H9 (cell line): ENCODE measurements around the gene MTA1. TPM values are rescaled to one million over a fixed set of nuclear protein-coding genes. Genes with fewer than 3 reads are reported as not detected.

Experiments used
- DNase-seq: peaks from one replicate; pipeline ENCODE4 v3.0.0-alpha.2; 2017
- H2AFZ ChIP-seq: one replicate; pipeline ENCODE4 v1.6.1; 2013; ENCODE audit warnings: mild to moderate bottlenecking, low read length, control low read depth, moderate library complexity
- H2AK5ac ChIP-seq: 2 replicates; pipeline ENCODE4 v1.6.1; 2013; ENCODE audit warnings: low read length, control low read depth, mixed read lengths; ENCODE audit not compliant: insufficient read length
- H2BK120ac ChIP-seq: one replicate; pipeline ENCODE4 v1.6.1; 2013; ENCODE audit warnings: low read depth, mild to moderate bottlenecking, low read length, control low read depth, inconsistent platforms; ENCODE audit not compliant: poor library complexity, severe bottlenecking
- H2BK12ac ChIP-seq: 2 replicates; pipeline ENCODE4 v1.6.1; 2013; ENCODE audit warnings: low read length, control low read depth, mixed read lengths, low read depth; ENCODE audit not compliant: insufficient read length
- H2BK15ac ChIP-seq: 2 replicates; pipeline ENCODE4 v1.6.1; 2013; ENCODE audit warnings: low read depth, low read length, control low read depth
- H2BK20ac ChIP-seq: one replicate; pipeline ENCODE4 v1.6.1; 2013; ENCODE audit warnings: low read depth, mild to moderate bottlenecking, low read length, control low read depth, inconsistent platforms; ENCODE audit not compliant: poor library complexity, severe bottlenecking
- H2BK5ac ChIP-seq: 2 replicates; pipeline ENCODE4 v1.6.1; 2013; ENCODE audit warnings: low read length, control low read depth, mixed read lengths; ENCODE audit not compliant: insufficient read length
- H3K14ac ChIP-seq: 2 replicates; pipeline ENCODE4 v1.6.1; 2013; ENCODE audit warnings: low read length, control low read depth; ENCODE audit not compliant: insufficient read depth
- H3K18ac ChIP-seq: 2 replicates; pipeline ENCODE4 v1.6.1; 2013; ENCODE audit warnings: low read depth, mild to moderate bottlenecking, mixed read lengths, low read length, control low read depth; ENCODE audit not compliant: insufficient read length
- H3K23ac ChIP-seq: 2 replicates; pipeline ENCODE4 v1.6.1; 2013; ENCODE audit warnings: low read length, control low read depth, mixed read lengths, low read depth; ENCODE audit not compliant: insufficient read length
- H3K23me2 ChIP-seq: 2 replicates; pipeline ENCODE4 v1.6.1; 2013; ENCODE audit warnings: low read depth, mild to moderate bottlenecking, mixed read lengths, low read length, control low read depth; ENCODE audit not compliant: insufficient read length, poor library complexity, severe bottlenecking
- H3K27ac ChIP-seq: 2 replicates; pipeline ENCODE4 v1.5.1; 2013; ENCODE audit warnings: low read length, control low read depth, mixed read lengths, low read depth; ENCODE audit not compliant: insufficient read length
- H3K27me3 ChIP-seq: 2 replicates; pipeline ENCODE4 v1.6.1; 2013; ENCODE audit warnings: low read length, control low read depth, inconsistent platforms; ENCODE audit not compliant: insufficient read depth
- H3K4ac ChIP-seq: 2 replicates; pipeline ENCODE4 v1.6.1; 2013; ENCODE audit warnings: low read depth, mild to moderate bottlenecking, control low read depth, inconsistent platforms, low read length, moderate library complexity
- H3K4me1 ChIP-seq: 2 replicates; pipeline ENCODE4 v1.6.1; 2013; ENCODE audit warnings: low read length, control low read depth, inconsistent platforms; ENCODE audit not compliant: insufficient read depth
- H3K4me2 ChIP-seq: 2 replicates; pipeline ENCODE4 v1.6.1; 2013; ENCODE audit warnings: low read length, control low read depth, mixed read lengths; ENCODE audit not compliant: insufficient read length, insufficient read depth
- H3K56ac ChIP-seq: 2 replicates; pipeline ENCODE4 v1.6.1; 2013; ENCODE audit warnings: low read depth, mild to moderate bottlenecking, mixed read lengths, low read length, control low read depth; ENCODE audit not compliant: insufficient read length
- H3K79me1 ChIP-seq: 2 replicates; pipeline ENCODE4 v1.6.1; 2013; ENCODE audit warnings: low read depth, mild to moderate bottlenecking, moderate library complexity, low read length, control low read depth, inconsistent platforms; ENCODE audit not compliant: insufficient read depth, poor library complexity, severe bottlenecking
- H3K79me2 ChIP-seq: 2 replicates; pipeline ENCODE4 v1.6.1; 2013; ENCODE audit warnings: low read length, control low read depth, inconsistent platforms; ENCODE audit not compliant: insufficient read depth
- H3K9ac ChIP-seq: 2 replicates; pipeline ENCODE4 v1.6.1; 2013; ENCODE audit warnings: low read length, control low read depth, mixed read lengths; ENCODE audit not compliant: insufficient read length; ENCODE audit errors: extremely low read depth
- H3K9me3 ChIP-seq: one replicate; pipeline ENCODE4 v1.6.1; 2013; ENCODE audit warnings: low read depth, low read length, inconsistent platforms; ENCODE audit not compliant: control insufficient read depth
- H3T11ph ChIP-seq: one replicate; pipeline ENCODE4 v1.6.1; 2013; ENCODE audit warnings: mild to moderate bottlenecking, low read length, control low read depth, inconsistent platforms
- H4K20me1 ChIP-seq: one replicate; pipeline ENCODE4 v1.6.1; 2013; ENCODE audit not compliant: control insufficient read depth, insufficient read length, insufficient read depth
- H4K5ac ChIP-seq: 2 replicates; pipeline ENCODE4 v1.6.1; 2013; ENCODE audit warnings: low read depth, mild to moderate bottlenecking, mixed read lengths, low read length, control low read depth; ENCODE audit not compliant: insufficient read length
- H4K8ac ChIP-seq: replicated peaks from 2 replicates; pipeline ENCODE4 v1.6.1; 2013; ENCODE audit warnings: low read length, control low read depth, mixed read lengths, low read depth; ENCODE audit not compliant: insufficient read length
- H4K91ac ChIP-seq: 2 replicates; pipeline ENCODE4 v1.6.1; 2013; ENCODE audit warnings: low read depth, mild to moderate bottlenecking, moderate library complexity, mixed read lengths, low read length, control low read depth; ENCODE audit not compliant: insufficient read length
- H3K27ac Mint-ChIP-seq, 3 experiments: 2 replicates in 2 of 3; 3 replicates in 1 of 3; pipeline ENCODE4 v1.8.0; 2020 to 2021; ENCODE audit warnings: mixed read lengths in 3 of 3, mild to moderate bottlenecking in 1 of 3, moderate library complexity in 1 of 3
- H3K27me3 Mint-ChIP-seq: 2 replicates; pipeline ENCODE4 v1.8.0; 2021; ENCODE audit warnings: low read depth, mild to moderate bottlenecking, moderate library complexity, mixed read lengths
- H3K36me3 Mint-ChIP-seq, 3 experiments: 2 replicates in 2 of 3; 3 replicates in 1 of 3; pipeline ENCODE4 v1.8.0; 2020 to 2021; ENCODE audit warnings: low read depth in 3 of 3, mixed read lengths in 3 of 3; ENCODE audit not compliant: insufficient read depth in 1 of 3
- H3K4me1 Mint-ChIP-seq, 2 experiments: 2 replicates each; pipeline ENCODE4 v1.8.0; 2020; ENCODE audit warnings: mixed read lengths in 2 of 2
- H3K4me3 Mint-ChIP-seq, 2 experiments: 2 replicates in 1 of 2; 3 replicates in 1 of 2; pipeline ENCODE4 v1.8.0; 2020 to 2021; ENCODE audit warnings: mild to moderate bottlenecking in 2 of 2, mixed read lengths in 2 of 2, moderate library complexity in 1 of 2
- H3K9me3 Mint-ChIP-seq, 2 experiments: 2 replicates in 1 of 2; 3 replicates in 1 of 2; pipeline ENCODE4 v1.8.0; 2020; ENCODE audit warnings: mild to moderate bottlenecking in 2 of 2, mixed read lengths in 2 of 2, moderate library complexity in 1 of 2
- CTCF ChIP-seq: fragments of 200-600 bp; sonication (generic); conservative IDR thresholded peaks from 3 replicates; pipeline ENCODE4 v1.8.0; 2021; ENCODE audit warnings: antibody characterized with exemption, mild to moderate bottlenecking
- WGBS: extraction: QIAGEN DNeasy Blood & Tissue Kit; methylation state at CpG from one replicate; pipeline ENCODE4 v1.1.7; 2013; ENCODE audit warnings: missing lambda C conversion rate, low lambda C conversion rate, mixed read lengths; ENCODE audit not compliant: insufficient read length; ENCODE audit errors: extremely low coverage; 5-methylcytosine and 5-hydroxymethylcytosine counted together
- total RNA-seq: library from RNA; stranded (reverse); gene quantifications from 2 replicates; pipeline ENCODE4 v1.2.1, GENCODE V29; 2021

Gene MTA1
- total RNA-seq, 1 experiment from 2014 or later, result 230 TPM

- Histone ChIP-seq H3K79me1 (no peaks in the 10 kb centered on the region), H4K5ac (no peak overlapping the region), H3K9ac (no peak overlapping the region), H3T11ph (no peak overlapping the region), H2BK20ac (no peak overlapping the region), H3K23me2 (no peaks in the 10 kb centered on the region), H3K14ac (no peak overlapping the region), H2AK5ac (no peak overlapping the region), H2BK12ac (no peak overlapping the region), H4K91ac (no peak overlapping the region), H3K4me2 (no peak overlapping the region), H3K56ac (no peak overlapping the region), H3K27me3 (no peaks in the 10 kb centered on the region), H3K4ac (no peak overlapping the region), H2AFZ (no peak overlapping the region), H3K79me2 (no peaks in the 10 kb centered on the region), H2BK5ac (no peak overlapping the region), H2BK15ac (no peak overlapping the region), H3K27ac (no peak overlapping the region), H4K8ac (no peak overlapping the region), H4K20me1 (no peaks in the 10 kb centered on the region), H2BK120ac (no peak overlapping the region), H3K18ac (no peak overlapping the region), H3K4me1 (no peaks in the 10 kb centered on the region), H3K23ac (no peak overlapping the region), H3K9me3 (no peaks in the 10 kb centered on the region)
- Mint-ChIP-seq H3K27me3 (no peaks in the 10 kb centered on the region), H3K9me3 (no peaks in the 10 kb centered on the region), H3K27ac (no peak overlapping the region), H3K4me3 (no peak overlapping the region), H3K36me3 (peaks cover 21 to 58% (median 50%) of the 10 kb centered on the region in 3 experiments; a peak in 6 of 7 replicates), H3K4me1 (no peaks in the 10 kb centered on the region)
- no peak for DNase-seq
- no peak for TF ChIP-seq CTCF
- no CpG with 5 or more reads among the region's 22 CpGs for WGBS
These were observed 30.5 kb downstream of the MTA1 start for GRCh38 chr14:105450123-105450505.
